GM18868 (cell line): Measurements from ENCODE around the gene C14orf180.

Experiments used
- ATAC-seq: cut with Tn5 transposase; IDR thresholded peaks from one replicate; pipeline ENCODE4 v1.9.1; 2021; ENCODE audit warnings: mild to moderate bottlenecking, moderate library complexity; ENCODE audit not compliant: unreplicated experiment

The C14orf180 gene

DNA sequence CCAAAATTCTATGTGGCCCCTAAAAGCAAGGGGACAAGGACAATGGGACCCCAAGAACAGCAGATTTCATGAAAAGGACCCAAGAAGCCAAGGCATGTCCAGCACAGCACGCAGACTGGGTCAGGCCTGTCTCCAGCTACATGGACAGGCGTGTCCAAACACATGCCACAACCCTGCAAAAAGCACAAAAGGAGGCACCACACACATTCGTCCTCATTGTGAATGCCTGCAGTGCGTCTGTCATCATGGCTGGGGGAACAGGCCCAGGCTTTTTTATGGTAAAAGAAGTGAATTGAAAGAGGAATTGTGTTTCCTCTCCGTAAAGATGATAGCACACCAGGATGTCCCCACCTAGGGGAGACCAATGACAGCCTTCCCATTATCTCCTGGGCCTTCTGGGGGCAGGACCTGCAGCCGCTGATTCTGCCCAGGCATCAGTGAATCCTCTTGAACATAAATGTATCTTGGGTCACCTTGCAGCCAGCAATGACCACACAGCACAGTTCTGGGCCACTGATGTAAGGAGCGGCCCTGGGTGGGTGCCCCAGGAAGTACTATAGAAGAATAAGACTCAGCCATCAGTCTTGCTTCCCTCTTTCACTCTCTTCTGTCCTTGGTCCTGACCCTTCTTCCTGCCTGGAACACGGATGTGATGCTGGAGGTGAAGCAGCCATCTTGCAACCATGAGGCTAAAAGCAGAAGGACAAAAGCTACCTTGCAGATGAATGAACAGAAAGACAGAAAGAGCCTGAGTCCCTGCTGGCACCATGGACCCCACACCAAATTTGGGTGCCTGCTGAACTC is 29.8 kb upstream of the C14orf180 start:
- ATAC-seq, result no peak

DNA sequence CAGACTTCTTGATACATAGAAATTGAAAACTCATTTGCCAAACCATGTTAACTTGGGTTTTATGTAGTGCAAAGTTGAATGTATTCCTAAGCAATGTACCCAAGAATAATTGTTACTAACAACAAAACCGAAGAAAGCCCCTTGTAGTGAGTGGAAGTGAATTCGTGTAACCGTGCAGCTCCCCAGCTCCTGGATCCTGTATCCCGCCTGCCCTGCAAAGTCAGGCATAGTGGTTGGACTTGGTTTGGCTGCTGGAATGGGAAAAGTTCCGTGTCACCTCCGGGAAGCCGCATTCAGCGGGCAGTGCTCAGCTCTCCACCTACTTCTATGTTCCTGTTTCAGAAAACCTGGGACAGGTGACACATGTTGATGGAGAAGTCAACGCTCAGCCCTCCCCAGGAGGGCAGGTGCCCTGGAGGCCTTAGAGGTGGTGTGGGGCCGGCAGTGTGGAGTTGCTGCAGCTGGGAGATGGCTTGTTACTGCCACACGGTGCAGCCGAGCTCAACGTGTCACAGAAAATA is 29.2 kb upstream of the C14orf180 start:
- ATAC-seq, result no peak

DNA sequence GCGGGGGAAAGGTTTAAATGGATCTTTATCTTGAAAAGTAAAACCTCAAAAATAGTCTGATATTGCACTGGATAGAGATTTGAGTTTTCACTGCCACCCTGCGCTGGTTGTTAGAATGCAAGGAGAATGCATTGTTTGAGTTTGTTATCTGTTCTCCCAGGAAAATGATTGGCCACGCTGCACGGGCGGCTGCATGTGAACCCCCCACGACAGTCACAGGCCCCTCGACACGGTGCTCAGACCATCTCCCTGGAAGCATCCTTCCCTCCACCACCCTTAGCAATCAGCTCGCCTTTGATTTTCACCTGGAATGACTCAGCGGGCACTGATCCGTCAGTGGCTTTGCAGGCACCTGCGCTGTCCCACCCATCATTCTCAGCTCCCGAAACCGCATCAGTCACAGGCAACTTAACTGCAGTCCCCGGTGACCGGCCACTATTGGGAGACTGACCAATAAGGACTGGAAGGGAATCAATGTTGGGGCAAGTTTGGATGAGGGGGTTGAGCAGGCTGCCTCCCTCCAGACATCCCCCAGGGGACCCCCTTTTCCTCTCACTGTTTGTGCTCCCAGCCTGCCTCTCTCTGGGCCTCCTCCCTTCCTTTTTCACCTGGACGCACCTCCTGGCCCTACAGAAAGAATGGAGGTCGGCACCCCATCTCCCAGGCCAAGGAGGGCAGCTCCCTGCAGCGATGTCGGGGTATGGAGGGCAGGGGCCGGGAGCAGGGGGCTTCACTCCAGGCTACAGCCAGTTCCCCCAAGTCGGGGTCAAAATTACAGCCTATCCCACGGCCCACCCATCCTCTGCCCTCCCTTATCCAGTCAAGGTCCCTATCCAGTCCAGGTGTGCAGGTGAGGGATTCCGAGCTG is 28.5 kb upstream of the C14orf180 start:
- no peak for ATAC-seq

DNA sequence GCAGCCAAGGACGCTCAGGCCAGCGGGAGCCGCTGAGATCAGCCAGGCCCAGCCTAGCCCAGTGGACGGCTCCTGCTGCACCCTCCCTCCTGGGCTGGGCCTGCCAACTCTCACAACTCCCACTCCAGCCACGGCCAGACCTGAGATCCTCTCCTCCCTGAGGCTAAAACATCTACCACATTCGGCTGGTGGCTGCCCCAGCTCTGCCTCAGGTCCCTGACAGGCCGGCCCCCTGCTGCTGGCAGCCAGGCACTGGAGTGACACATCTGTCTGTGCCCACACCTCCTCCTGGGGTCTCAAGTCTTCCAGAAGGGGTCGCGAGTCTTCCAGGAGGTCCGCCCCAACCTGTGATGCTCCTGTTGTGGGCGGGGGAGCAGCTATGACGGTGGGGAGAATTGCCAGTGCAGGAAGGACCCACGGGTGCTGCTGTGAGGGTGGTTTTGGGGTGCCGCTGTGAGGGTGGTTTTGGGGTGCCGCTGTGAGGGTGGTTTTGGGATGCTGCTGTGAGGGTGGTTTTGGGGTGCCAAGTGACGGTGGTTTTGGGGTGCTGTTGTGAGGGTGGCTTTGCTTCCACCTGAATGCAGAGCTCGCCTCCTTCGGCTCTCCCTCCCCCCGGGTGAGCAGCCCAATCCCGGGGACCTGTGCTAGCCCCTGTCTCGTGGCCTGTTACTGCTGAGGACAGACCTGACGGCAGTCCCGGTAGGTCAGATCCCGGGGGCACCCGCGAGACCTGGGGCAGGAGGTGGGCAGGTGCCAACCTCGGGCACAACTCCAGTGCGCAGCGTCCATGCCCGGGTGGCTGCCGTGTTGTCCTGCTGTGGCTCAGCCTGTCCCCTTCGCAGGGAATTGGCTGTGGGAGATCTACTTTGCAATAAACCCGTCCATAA is 27.5 kb upstream of the C14orf180 start:
- ATAC-seq, result no peak

DNA sequence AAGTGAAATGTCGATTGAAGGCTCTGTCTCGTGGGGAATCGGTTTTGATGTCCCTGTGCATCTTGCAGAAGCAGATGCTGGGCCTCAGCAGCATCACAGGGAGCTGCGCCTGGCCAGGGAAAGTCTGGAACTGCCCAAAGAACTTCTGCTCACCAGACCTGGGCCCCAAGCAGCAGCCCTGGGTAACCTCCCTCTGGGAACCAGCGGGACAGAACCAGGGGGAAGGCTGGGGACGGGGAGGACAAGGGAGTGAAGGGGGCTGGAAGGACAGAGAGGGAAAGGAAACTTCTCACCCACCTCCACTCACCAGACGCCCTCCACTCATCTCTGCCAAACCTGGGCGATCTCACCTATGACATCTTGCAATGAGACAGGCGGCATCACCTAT is 26.8 kb upstream of the C14orf180 start:
- ATAC-seq, result no peak

DNA sequence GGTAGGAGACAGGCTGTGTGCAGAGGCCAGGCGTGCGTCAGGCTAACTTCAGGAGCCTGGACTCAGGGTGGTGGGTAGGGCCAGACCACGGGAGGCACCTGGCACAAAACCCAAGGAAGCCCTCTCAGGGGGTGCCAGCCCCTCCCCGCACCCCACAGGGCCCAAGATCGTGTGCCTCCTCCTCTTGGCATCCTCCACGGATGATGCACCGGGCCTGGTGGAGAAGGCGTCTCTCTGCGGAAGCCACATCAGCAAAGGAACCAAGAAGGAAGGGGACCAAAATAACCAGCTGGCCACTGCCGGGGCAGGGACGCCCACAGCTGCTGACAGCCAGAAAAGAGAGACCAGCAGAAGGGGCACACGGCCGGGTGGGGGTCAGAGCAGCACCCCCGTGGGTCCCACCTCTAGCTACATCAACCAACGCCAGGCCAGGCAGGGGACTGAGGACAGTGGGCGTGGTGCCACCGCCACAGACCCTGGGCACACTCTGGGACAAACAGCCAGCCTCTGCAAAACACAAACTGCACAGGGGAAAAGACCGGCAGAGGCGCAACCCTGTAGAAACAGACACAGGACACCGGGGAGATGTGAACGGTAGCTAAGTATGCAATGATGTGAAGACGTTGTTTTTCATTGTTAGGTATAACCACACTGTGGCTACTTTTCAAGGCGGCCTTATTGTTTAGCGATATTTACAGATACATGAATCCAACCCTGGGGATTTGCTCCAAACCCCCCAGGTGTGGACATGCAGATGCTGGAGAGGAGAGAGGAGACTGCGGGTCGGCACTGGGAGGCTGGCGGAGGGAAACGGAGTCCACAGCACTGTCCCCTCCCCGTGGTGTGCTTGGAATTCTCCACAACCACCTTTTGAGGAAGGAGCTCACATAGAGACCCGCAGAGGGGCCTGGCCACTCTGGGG is 26.1 kb upstream of the C14orf180 start:
- ATAC-seq, result no peak

DNA sequence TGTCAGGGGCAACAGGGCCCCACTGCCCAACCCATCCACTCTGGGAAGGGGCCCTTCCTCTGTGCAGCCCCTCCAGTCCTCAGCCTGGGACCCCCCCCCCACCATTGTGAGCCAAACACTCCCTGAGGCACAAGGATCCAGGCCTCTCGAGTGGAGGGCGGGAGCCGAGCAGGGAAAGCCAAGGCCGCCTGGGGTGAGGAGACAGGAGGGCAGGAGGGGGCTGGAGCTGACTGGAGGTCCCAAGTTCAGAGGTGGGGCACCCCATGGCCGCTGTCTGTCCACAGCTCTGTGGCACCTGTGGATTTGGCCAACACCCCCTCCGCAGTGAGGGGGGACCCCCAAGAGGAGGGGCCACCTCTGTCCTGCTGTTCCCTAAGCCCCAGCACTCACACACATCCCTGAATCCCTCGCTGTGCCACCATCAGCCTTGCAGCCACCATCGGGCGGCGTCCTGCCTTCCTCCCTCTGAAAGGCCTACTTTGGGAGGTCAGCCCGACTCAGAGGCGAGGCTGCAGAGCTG is 25.4 kb upstream of the C14orf180 start:
- no peak for ATAC-seq

DNA sequence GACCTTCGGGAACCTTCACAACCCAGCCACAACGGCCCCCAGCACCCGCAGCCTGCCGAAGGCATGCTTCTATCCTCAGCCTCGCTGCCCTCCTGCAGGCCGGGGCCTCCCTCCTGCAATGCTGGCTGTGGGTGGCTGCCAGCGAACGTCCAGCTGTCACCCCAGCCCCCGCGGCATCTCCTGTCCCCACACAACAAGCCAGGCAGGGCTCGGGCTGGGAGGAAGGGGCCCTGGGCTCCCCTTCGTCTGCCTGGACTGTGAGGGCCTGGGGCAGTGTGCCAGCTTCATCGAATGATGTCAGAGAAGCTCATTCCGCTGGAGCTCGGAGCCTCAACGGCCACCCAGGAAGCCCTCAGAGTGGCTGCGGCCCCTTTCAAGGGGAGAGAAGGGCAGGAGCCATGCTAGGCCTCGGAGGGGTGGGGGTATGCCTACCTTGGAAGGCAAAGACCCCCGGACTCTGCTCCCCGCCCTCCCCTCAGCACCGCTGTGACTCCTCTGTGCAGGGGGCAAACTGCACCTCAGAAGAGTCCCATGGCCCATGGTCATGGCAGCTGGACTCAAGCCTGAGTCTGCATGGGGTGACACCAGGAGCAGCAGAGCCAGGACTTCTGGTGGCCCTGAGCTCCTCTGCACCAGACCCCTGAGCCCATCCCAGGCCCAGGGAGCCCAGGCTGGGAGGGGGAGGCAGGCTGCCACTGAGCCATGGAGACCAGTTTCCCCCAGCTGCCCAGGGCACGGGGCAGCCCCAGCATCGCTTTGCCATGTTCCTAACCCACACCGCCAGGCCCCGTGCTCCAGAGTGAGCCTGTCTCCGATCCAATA is 24.7 kb upstream of the C14orf180 start:
- no peak for ATAC-seq

DNA sequence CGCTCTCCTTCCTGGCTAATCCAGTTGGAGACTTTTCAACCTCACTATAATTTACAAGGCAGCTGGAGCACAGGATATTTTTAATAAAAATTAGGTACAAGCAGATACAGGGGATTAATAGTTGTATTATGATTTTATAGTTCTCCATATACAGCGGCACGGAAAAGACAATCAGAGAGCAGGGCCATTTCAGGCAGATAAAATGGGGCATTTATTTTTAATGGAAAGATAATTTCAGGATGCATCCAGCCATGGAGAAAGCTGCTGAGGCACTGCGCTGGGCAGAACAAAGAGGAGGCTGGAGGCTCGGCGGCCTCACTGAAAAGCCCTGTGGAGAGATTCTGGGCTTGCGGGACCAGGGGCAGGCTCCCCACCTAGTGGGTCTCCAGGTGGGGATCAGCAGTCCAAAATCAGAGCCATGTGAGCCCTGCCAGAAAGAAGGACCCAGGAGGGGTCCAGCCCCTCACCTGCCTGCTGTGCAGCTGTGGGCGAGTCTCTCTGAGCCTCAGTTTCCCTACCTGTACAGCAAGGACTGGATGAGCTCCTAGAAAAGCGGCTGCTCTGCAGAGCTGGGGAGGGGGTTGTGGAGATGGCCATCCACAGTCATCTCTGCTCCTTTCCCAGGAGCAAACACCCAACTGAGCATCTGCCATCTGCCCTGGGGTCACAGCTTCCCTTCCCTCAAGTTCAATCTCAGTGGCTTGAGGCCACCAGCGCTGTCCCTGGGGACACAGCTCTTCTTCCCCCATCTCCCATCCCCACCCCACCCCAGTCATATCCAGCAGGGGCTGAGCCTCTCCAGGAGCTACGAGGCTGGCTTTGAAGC is 23.9 kb upstream of the C14orf180 start:
- no peak for ATAC-seq

DNA sequence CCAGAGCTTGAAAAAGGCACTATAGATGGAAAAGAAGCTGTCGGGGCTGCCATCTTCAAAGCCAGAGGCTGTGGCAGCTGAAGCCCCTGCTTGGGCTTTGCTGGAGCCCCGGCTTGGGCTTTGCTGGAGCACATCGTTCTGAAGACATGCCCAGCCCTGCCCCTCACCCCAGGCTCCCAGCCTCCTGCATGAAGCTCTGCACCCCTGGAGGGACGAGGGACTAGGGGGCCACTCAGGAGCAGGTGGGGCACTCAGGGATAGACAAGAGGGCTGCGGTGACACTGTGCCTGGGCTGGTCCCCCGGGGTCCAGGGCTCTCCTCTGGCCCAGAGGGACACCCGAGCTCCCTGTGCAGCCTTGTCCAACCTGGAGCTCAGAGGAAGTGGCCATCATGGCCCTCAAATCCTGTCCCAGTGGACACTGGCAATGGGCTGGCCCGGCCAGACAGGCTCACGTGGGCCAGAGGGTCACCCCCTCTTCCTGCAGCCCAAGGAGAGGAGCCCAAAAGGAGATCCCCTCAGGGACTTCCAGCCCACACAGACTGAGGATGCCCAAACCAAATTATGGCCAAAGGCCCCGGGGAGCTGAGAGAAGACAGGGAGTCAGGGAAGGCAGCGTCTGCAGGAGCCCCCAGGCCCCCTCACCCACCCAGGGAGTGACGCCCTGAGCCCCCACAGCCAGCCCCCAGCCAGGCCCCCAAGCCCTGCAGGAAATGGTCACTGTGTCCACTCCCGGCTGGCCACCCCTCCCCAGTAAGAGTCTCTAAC is 23.1 kb upstream of the C14orf180 start:
- no peak for ATAC-seq

DNA sequence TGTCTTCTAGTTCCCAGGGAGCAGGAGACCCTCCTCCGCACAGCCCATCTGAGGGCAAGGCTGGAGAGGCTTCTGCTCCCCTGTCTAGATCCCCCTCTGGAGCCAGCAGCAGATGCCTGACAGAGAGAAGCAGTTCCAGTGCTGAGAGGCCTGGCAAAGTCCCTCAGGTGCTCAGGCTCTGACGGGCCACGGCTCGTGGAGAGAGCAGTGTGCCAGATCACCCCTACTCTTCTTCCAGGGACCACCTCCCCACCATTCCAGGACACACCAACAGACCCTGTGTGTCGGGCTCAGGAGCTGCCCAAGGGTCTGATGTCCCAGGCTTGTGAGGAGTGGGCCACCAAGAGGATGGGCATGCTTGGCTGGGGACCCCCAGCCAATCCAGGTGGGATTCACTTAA is 22.5 kb upstream of the C14orf180 start:
- no peak for ATAC-seq

DNA sequence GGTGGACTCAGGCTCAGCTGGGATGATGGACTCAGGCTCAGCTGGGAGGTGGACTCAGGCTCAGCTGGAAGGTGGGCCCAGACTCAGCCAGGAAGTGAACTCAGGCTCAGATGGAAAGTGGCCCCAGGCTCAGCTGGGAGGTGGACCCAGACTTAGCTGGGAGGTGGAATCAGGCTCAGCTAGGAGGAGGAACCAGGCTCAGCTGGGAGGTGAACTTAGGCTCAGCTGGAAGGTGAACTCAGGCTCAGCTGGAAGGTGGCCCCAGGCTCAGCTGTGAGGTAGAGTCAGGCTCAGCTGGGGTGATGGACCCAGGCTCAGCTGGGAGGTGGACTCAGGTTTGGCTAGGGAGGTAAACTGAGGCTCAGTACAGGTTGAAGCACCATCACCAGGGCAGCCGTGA is 21.8 kb upstream of the C14orf180 start:
- no peak for ATAC-seq

DNA sequence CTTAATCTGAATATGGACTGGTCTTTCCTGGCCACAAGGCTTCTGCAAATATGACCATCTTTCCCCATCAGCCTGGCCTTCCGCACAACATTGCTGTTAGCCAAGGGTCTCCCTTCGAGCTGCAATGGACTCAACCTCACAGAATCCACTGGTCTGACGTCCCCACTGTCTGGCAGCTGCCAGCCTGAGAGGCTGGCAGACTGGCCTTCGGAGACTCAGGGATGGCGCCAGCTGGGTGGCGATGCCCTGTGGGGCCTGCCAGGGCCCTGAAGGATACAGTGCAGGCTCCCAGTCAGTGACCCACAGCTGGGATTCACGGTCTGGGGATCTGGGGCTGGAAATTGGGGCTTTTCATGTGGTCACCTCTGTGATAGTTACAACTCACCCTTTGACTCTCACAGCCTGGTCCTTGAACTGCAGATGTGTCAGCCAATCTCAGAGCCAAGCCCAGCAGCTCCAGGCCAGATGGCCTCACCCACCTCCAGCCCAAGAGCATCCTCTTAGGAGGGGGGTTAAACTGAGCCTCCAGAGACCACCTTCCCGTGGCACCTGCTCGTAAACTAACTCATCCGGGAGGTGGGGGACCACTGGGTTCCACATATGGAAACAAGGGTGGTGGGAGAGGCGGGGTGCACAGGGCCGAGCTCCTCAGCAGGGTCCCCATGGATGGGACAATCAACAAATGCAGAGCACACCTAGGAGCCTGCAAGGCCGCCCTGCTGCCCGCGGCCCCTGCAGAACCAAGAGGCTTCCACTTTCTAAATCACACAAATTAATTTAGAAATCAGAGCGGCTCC is 21.1 kb upstream of the C14orf180 start:
- no peak for ATAC-seq

DNA sequence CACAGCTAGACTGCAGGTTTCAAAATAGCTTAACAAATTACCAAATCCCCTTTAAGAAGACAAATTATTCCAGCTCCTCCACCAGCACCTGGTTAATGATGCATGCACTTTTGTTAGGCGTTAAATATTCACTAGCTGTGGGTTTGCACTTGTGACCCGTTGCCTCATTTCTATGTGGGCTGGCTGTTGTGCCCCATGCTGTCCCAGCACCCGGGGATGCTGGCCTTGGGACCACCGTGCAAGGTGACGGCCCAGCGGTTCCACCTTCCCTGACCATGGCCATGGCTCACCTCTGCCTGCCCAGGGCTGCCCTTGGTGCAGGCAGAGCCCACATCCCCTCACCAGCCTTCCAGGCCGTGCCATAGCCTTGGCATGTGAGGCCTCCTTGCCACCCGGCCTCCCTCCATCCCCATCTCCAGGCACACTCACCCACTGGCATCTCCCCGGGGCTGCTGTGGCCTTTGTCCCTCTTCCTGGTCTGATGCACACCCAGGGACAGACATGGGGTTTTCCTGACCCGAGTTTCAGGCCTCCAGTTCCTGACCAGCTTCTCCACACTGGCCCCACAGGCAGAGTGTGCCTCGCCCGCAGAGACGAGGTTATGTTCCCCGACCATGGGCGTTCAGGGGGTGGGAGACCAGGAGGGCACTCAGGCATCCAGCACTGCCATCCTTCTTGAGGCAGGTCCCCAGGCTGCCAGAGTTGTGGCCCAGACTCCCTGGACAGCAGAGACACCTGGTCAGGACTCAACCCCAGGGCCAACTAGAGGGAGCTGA is 20.3 kb upstream of the C14orf180 start:
- no peak for ATAC-seq

DNA sequence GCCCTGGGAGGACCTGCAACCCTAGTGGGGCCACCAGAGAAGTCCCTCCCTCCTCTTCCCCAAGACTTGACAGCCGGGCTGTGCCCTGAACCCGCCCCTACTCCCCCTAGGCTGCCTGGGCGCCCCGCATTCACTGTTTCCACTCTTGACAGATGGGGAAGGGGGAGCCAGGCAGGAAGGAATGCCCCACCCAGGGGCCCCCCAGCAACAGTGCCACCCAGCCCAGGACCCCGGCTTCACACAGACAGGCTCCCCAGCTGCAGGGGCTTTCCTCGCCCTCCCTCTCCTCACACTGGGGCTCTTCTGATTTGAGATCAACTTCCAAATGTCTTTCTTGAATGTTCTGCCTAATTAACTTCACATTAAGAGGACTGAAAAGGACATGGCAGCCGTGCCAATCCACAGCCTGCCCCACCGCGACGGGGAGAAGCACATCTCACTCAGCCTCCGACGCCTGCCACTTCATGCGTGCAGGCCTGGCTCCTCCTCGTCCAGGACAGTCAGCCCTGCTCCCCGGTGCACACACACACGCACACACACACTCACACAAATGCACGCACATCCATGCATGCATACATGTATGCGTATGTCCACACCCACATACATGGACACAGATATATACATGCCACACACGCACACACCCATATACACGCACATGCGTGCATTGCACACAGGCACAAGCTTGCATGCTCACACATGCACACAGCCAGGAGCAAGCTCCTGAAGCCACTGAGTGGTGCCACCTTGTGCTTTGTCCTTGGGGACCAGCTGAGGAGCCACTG is 19.6 kb upstream of the C14orf180 start:
- ATAC-seq, result no peak
